HG02970 (cell line): Measurements from ENCODE around the gene ZNF385B.
"Not testable (repeated sequence)": the region's sequence is repeated elsewhere in the genome, so short reads cannot be mapped to it uniquely, and the experiment has no call there.

Experiments used
- ATAC-seq: cut with Tn5 transposase; IDR thresholded peaks from one replicate; pipeline ENCODE4 v1.9.1; 2021; ENCODE audit warnings: mild to moderate bottlenecking, moderate library complexity, moderate number of reproducible peaks; ENCODE audit not compliant: unreplicated experiment, low FRiP score

Gene ZNF385B

DNA sequence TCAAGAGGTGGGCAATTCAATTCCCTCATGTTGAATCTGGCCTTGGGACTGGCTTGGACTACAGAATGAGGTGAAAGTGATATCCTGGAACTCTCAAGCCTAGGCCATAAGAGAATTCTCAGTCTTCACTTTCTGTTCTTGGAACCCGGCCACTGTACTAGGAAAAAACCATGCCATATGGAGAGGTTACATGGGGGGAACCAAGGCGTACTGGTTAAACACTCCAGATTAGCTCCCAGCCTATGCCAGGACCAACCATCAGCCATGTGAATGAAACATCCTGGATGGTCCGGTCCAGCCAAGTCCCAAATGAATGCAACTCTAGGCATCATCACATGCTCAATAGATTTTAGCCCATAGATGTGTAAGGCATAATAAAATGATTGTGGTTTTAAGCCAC lies 56.4 kb downstream of the ZNF385B start:
- no peak for ATAC-seq

DNA sequence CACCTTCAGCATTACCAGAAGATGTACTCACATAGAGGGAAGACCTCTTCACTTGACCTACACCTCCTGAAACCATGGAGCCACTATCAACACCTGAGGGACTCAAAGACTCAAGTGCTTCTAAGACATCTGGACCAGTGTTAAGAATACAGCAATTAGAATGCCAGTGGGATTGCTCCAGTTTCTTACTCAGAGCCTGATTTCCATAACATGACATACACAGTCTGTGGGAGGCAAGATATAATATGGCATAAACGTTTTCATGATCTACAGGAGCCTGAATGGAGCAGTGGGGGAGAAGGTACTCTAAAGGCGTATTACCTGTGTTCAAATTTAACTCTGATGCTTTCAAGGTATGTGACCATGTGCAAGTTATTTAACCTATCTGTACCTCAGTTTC lies 57.2 kb downstream of the ZNF385B start:
- no peak for ATAC-seq

DNA sequence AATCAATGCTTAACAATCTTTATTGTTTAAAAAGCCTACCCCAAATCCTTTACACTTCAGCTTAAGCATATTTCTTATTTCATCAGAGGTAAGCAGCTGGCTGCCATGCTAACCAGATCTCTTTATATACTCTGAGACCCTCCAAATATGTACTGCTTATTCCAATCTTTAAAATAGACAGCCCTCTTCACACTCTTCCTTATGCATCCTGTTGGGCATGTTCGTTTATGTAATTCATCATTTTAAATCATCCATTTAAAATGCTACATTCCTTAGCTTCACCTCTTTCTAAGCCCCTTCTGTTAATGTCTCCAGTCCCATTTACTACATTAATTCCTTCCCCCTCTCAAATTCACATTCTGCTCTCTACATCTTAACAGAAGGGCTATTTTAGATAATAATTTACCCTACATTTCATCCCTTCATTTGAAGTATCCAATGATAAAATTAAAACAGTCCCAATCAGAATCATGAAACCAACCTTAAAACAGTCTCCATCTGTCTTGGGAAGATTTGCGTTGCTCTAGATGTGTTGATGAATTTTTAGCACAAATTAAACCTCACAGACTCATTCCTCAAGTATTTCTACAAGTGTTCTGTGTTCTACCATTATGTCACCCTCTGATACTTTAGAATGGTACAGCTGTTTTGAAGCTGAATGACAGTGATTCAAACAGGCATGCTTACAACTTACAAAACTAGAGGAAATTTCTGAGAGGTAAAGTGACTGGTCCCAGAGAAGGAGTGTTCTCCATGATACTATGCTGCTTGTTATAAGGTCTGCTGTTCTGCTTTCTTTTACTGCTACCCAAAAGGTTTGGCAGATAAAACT lies 59.1 kb downstream of the ZNF385B start:
- ATAC-seq, result no peak

DNA sequence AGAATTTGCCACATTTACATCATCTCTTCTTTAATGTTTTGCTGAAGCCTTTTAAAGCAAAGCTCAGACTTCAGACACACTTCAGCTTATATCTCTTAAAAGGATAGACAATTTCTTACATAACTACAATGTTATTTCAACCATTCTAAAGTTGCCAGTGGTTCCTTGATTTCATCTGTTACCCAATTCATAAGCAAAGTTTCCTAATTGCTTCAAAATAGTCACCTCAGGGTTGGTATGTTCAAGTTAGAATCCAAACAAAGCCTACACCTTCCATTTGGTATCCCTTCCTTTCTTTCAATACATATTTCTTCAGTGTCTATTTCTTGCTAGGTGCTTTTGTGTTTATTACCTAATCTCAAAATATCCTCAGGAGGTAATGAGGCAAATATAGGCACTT lies 60.6 kb downstream of the ZNF385B start:
- ATAC-seq, result no peak

DNA sequence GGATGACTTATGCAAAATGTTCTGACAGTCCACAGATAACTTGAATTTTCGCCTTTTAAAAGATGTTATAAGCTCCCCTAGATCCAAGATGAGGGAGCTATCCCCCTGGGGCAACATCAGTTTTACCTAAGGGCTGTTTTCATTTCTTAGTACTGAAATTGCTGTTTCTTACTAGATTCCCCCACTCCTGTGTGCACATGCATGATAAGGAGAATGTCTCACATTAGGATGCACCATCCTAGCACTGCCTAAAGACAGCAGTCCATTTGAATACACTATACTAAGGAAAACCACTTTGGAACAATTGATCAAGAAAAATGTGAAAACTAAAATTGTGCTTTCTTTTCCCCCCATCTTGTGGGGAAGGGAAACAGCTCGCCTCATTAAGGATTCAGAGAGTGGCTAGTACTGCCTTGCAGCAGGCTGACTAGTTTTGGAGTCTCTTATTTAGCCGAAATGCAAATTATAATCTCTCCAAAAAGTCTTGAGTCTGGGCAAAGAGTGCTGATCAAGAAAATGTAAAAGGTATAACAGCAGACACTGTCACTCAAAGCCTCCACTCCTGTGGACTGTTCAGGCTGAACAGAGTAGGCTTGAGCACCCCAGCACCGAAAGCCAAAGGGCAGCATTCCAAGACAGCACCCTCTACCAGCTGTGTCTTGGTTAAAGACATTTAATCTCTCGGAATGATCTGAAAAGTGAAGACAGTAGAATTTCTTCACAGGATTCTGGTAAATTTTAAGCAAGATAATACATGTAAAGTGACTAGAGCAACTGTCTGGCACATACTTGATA lies 65.0 kb downstream of the ZNF385B start:
- no peak for ATAC-seq

DNA sequence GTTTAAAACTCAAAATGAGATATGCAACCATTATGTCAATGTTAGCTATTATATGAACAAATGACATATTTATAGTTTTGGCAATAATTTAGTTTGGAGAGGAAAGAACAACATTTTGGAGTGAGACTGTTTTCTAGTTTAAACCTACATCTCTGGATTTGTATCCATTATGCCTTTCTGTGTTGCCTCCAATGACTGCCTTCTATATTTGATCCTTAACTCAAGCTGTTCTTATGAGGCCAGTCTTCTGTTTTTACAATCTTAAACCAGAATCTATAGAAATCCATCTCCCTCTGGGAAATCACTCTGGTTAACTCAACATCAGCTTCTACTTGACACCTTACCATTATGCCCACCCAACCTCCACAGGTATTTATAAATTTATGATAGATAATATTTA lies 67.5 kb downstream of the ZNF385B start:
- no peak for ATAC-seq

DNA sequence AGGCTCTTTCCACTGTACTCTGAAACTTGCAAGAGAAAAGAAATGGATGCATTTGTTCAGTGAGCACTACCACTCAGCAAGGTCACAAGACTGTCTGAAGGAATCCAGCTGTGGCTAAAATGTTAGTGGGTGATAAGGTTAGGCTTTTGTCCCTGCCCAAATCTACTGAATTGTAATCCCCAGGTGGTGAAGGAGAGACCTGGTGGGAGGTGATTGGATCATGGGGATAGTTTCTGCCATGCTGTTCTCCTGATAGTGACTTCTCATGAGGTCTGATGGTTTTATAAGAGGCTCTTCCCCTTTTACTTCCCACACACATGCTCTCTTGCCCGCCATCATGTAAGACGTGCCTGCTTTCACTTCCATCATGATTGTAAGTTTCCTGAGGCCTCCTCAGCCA lies 68.2 kb downstream of the ZNF385B start:
- ATAC-seq, result no peak

DNA sequence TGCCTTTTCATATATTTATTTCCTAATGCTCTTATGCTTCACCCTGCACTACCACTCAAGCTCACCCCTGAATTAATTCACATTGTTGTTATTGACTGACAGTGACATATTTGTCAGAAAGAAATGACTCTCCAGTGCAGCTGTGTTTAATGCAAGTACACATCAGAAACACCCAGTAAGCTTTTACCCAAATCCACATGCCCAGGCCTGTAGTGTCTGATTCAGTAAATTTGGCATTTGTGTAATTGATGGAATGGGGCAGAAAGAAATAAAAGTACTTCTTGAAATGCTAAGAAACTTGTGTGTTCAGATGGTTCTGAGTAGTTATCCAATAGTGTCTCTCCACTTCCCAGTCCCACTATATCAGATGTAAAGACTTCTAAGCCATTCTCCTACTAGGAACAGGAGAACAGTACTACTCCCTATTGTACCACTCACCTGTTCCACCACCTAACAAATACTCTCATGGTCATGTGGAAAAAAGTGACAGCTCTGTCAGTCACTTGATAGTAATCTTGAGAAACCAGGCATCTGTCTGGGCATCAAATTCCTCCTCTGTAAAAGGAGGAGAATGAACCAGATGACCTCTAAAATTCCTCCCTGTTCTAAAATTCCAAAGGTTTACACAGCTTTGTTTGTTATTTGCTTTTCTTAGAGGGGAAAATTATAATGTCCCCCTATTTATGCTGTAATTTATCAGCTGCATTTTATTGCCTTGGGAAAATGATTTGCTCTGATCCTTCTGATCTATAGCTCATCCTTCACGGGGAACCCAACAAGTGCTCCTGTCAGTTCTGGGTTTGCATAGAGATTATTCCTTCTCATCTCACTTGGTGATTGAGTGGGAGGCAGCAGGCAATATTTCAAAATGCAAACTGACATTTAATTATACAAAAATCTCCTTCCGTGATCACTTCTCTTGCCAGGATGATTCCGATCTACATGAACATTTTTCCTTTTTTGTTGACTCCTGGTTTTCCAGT lies 70.9 kb downstream of the ZNF385B start:
- no peak for ATAC-seq

DNA sequence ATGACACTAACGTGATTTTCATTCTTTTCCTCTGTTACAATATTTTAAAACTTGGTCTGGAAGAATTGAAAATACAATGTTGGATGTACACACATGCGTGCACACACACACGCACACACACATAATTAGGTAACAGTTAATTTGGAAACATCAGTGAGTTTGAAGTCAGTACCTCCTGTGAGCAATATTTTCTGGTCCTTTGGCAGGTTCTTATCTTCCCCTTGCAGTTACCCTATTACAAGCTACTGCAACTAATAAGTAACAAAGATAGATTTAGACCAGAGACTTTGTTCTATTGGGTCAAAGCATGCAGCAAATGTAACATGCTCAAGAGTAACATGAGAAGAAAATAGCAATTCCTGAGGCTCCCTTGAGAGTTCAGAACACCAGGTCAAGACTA lies 73.3 kb downstream of the ZNF385B start:
- no peak for ATAC-seq

DNA sequence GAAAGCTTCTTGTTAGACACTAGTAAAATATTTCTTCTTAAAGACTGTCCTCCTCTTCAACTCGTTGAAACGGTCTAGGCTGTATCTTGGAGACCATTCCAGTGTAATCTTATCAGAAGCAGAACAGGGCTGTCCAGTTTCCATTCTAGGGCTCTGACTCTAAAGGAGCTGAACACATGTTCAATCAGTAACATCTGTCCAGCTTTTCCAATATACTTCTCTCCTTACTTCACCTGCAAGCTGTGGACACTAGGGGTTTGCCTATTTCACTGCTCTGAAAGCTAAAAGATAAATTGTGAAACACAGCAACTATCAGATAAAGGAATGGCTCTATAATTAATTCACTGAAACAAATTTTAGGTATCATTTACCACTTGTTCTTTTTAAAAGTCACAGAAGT lies 73.8 kb downstream of the ZNF385B start:
- ATAC-seq, result no peak

DNA sequence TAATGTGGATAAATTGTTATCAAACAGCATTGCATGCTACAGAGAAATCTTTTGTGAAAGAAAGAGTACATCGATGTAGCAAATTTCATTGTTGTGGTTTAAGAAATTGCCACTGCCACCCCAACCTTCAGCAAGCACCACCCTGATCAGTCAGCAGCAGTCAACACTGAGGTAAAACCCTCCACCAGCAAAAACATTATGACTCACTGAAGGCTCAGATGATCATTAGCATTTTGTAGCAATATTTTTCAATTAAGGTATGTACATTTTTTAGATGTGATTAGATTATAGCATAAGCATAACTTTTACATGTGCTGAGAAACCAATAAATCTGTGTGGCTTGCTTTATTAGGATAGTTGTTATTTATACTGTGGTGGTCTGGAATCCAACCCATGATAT lies 75.5 kb downstream of the ZNF385B start:
- no peak for ATAC-seq

DNA sequence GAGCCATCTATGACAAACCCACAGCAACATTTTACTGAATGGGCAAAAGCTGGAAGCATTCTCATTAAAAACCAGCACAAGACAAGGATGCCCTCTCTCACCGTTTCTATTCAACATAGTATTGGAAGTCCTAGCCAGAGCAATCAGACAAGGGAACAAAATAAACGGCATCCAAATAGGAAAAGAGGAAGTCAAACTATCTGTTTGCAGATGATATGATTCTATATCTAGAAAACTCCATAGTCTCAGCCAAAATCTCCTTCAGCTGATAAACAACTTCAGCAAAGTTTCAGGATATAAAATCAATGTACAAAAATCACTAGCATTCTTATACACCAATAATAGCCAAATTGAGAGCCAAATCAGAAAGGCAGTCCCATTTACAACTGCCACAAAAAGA lies 79.1 kb downstream of the ZNF385B start:
- ATAC-seq, result not testable (repeated sequence)

DNA sequence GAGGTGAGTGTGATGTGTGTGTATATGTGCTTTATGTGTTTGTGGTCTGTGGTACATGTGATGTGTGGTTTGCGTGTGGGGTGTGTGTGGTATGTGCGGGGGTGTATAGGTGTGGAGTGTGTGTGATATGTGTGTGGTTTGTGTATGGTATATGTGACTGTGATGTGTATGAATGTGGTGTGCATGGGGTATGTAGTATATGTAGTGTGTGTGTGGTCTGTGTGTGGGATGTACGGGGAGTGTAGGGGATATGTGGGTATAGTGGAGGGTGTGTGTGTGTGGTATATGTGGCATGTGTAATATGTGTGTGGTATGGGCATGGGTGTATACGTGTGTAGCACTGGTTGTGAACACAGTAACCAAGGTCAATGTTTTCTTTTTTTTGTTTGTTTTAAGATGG lies 87.4 kb downstream of the ZNF385B start:
- ATAC-seq, result no peak

DNA sequence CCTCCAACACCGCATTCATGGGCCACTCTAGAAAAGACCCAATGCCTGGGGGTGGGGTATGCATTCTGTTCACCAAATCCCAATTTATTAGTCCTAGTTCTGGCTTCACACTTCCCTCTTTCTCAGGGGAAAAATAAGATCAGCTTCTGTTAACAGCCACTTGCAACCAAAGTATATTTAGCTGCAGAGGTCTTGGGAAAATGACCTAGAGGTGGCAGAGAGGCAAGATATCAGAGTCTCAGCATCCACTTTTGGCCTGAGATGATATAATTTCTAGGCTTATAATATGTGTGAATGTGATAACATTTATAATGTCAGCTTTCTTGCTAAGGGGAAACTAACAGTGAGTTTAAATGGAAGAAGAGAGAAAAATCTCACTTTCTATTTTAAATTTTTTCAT lies 89.1 kb downstream of the ZNF385B start:
- no peak for ATAC-seq

DNA sequence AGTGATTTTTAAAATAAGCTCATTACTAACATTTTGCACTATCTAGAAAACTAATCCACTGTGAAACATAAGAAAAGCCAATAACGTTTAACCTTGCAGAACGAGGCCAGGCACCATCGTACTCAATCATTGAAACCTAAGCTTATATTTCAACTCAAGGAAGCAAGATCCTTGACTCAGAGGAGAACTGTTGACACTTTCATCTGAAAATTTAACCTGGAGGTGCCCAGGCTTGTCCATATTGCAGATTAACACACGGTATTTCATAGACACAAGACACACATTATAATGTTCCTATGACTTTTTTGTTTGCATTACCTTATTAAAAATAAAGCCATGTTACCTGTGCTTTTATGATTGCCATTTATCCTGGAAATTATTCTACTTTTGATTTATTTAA lies 89.6 kb downstream of the ZNF385B start:
- no peak for ATAC-seq

DNA sequence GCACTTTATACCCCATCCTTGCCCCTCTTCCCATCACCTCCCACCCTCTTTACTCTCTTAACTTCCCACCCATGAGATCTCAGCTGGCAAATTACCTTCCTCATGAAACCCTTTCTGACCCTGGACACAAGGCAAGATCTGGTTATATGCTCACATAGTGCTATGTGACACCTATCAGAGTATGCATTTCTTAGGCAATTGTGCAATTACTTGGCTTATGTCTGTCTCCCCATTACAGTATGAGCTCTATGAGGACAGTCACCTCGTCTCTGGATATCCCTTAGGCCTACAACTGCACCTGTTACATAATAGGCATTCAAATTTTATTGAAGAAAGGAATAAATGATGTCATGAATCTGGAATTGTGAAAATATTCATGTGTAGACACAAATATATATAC lies 91.4 kb downstream of the ZNF385B start:
- ATAC-seq, result no peak

DNA sequence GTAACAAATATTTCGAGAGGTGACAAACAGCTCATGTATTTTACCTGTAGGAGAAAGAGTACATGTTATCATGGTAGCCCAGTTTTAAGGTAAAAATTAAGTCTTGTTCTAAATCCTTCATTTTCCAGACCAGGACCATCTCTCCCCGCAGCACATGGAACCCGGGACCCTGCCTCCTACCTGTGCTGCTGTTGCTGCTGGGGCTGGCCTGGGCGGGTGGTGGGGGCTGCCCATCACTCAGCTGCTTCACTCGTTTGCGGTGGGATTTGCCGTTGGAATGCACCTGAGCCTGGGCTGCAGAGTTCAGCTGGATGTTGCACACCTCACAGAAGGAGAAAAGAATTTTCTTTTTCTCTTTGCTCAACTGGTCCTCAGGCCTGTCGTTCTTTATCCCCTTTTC lies 92.1 kb downstream of the ZNF385B start:
- no peak for ATAC-seq

DNA sequence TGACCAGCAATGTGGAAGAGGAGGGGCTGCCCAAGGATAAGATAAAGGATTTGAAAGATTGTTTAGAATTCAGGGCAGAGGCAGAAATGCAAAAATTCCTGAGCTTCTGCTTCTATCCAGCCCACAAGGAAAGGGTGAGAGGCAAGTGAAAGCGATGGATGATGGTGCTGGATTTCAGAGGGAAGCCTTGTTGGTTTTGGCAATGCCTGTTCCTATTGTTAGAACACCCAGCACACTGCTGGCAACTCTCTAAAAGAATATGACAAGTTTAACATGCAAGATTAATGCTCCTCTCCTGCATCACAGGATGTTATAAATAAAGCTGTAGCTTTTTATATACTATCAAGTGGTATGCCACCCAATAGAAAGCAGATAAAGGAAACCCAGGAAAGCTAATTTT lies 92.6 kb downstream of the ZNF385B start:
- no peak for ATAC-seq

DNA sequence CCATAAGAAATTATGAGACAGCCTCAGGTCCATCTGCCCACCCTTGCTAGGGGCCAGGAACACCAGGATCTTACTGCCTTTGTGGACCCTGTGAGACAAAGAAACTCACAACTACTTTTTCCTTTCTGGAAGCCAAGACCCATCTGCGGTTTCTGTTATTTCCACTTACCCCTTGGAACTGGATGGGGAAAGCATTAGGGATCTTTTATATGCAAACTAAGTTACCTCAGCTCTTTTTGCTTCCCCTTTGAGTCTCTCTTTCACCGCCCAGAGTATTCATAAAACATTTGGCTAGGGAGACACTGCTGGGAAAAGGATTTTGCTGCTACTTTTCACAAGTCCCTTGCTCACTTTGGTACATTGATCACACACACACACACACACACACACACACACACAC lies 95.7 kb downstream of the ZNF385B start:
- no peak for ATAC-seq

DNA sequence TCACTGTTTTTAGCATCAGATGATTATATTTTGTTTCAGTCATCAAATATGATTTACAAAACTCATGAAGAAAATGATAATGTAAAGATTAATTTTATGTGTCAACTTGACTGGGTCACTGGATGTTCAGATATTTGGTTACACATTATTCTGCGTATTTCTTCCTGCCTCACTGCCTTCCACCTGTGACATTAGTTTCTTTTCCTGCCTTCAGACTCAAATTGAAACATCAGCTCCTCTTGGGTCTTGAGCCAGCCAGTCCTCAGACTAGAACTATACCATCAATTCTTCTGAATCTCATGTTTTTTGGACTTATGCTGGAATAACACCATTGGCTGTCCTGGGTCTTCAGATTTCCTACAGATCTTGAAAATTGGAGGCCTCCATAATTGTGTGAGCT lies 96.7 kb downstream of the ZNF385B start:
- ATAC-seq, result peak; percentile 78

DNA sequence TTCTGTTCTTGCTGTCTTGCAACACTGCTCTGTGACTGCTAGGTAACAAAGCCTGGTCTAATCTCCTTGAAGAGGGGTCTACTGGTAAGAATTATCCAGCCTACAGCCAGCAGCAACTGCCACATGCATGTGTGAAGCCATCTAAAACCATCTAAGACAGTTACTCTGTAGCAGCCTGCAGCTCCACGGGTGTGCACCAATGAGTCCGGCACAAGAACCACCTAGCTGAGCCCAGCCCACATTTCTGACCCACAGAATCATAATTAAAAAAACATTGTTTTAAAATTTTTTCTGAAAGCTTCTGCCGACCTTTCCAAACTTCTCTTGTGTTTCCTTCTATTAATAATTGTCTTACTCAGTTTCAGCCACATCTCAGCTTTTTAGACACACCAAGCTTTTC lies 102.8 kb downstream of the ZNF385B start:
- ATAC-seq, result no peak
